ENCODE results near the gene AZIN2.
"Not testable (repeated sequence)": the region's sequence is repeated elsewhere in the genome, so short reads cannot be mapped to it uniquely, and the experiment has no call there.

AZIN2 gene

GRCh38 chr1:33122483-33123178, 41.7 kb downstream of the AZIN2 start:
- no peak for FAIRE-seq
- TF ChIP-seq TAF1 (IDR thresholded peaks at IDR 0.05; ENCODE audit: borderline replicate concordance, low read depth, low read length), result no peak
- DNase-seq (ENCODE audit: insufficient read length), result no peak

GRCh38 chr1:33123266-33123665, 42.3 kb downstream of the AZIN2 start:
- TF ChIP-seq TAF1 (IDR thresholded peaks at IDR 0.05; ENCODE audit: borderline replicate concordance, low read depth, low read length), result no peak
- TF ChIP-seq POLR2A (IDR thresholded peaks at IDR 0.05; ENCODE audit: low read depth, low read length), result no peak
- FAIRE-seq (no peak), DNase-seq (ENCODE audit: insufficient read length) (no peak)

- DNase-seq (ENCODE audit: insufficient read length); FAIRE-seq: not testable (repeated sequence)
Measured at GRCh38 chr1:33124647-33125046, 43.7 kb downstream of the AZIN2 start.

GRCh38 chr1:33126411-33127000, 45.6 kb downstream of the AZIN2 start:
- TF ChIP-seq TAF1 (IDR thresholded peaks at IDR 0.05; ENCODE audit: borderline replicate concordance, low read depth, low read length) (no peak), POLR2AphosphoS5 (IDR thresholded peaks at IDR 0.05; ENCODE audit: low read depth, low read length) (no peak), POLR2A (IDR thresholded peaks at IDR 0.05; ENCODE audit: low read depth, low read length) (no peak)

GRCh38 chr1:33127001-33127823, 46.3 kb downstream of the AZIN2 start:
- peak; percentile 94 for TF ChIP-seq POLR2AphosphoS5 (IDR thresholded peaks at IDR 0.05; ENCODE audit: low read depth, low read length)
- peak; percentile 95 for TF ChIP-seq POLR2A (IDR thresholded peaks at IDR 0.05; ENCODE audit: low read depth, low read length)
- TF ChIP-seq TAF1 (IDR thresholded peaks at IDR 0.05; ENCODE audit: borderline replicate concordance, low read depth, low read length), result peak; percentile 87
- FAIRE-seq (peak; percentile 97), DNase-seq (ENCODE audit: insufficient read length) (peak; percentile 78)

More at GRCh38 chr1:33126411-33127000, 45.6 kb downstream of the AZIN2 start:
- FAIRE-seq (no peak), DNase-seq (ENCODE audit: insufficient read length) (no peak)

- DNase-seq (ENCODE audit: insufficient read length) (no peak), FAIRE-seq (no peak)
- no peak for TF ChIP-seq POLR2A (IDR thresholded peaks at IDR 0.05; ENCODE audit: low read depth, low read length)
- no peak for TF ChIP-seq TAF1 (IDR thresholded peaks at IDR 0.05; ENCODE audit: borderline replicate concordance, low read depth, low read length)
- TF ChIP-seq POLR2AphosphoS5 (IDR thresholded peaks at IDR 0.05; ENCODE audit: low read depth, low read length), result no peak
Measured at GRCh38 chr1:33128781-33129180, 47.8 kb downstream of the AZIN2 start.

- FAIRE-seq, result peak; percentile 70
- no peak for DNase-seq (ENCODE audit: insufficient read length)
- TF ChIP-seq TAF1 (IDR thresholded peaks at IDR 0.05; ENCODE audit: borderline replicate concordance, low read depth, low read length) (no peak), POLR2AphosphoS5 (IDR thresholded peaks at IDR 0.05; ENCODE audit: low read depth, low read length) (no peak), POLR2A (IDR thresholded peaks at IDR 0.05; ENCODE audit: low read depth, low read length) (no peak)
Measured at GRCh38 chr1:33130297-33130696, 49.3 kb downstream of the AZIN2 start.

- FAIRE-seq (peak; percentile 48), DNase-seq (ENCODE audit: insufficient read length) (no peak)
- no peak for TF ChIP-seq POLR2A (IDR thresholded peaks at IDR 0.05; ENCODE audit: low read depth, low read length)
- TF ChIP-seq POLR2AphosphoS5 (IDR thresholded peaks at IDR 0.05; ENCODE audit: low read depth, low read length), result no peak
- no peak for TF ChIP-seq TAF1 (IDR thresholded peaks at IDR 0.05; ENCODE audit: borderline replicate concordance, low read depth, low read length)
Measured at GRCh38 chr1:33131191-33131590, 50.2 kb downstream of the AZIN2 start.

- no peak for DNase-seq (ENCODE audit: insufficient read length)
- no peak for TF ChIP-seq TAF1 (IDR thresholded peaks at IDR 0.05; ENCODE audit: borderline replicate concordance, low read depth, low read length)
- TF ChIP-seq POLR2A (IDR thresholded peaks at IDR 0.05; ENCODE audit: low read depth, low read length), result no peak
- TF ChIP-seq POLR2AphosphoS5 (IDR thresholded peaks at IDR 0.05; ENCODE audit: low read depth, low read length), result no peak
- no peak for FAIRE-seq
Measured at GRCh38 chr1:33132549-33132948, 51.6 kb downstream of the AZIN2 start.

GRCh38 chr1:33133478-33134105, 52.6 kb downstream of the AZIN2 start:
- no peak for TF ChIP-seq POLR2A (IDR thresholded peaks at IDR 0.05; ENCODE audit: low read depth, low read length)
- no peak for TF ChIP-seq POLR2AphosphoS5 (IDR thresholded peaks at IDR 0.05; ENCODE audit: low read depth, low read length)
- no peak for TF ChIP-seq TAF1 (IDR thresholded peaks at IDR 0.05; ENCODE audit: borderline replicate concordance, low read depth, low read length)

GRCh38 chr1:33136041-33136440, 55.1 kb downstream of the AZIN2 start:
- FAIRE-seq; DNase-seq (ENCODE audit: insufficient read length): not testable (repeated sequence)

More at GRCh38 chr1:33133478-33134105, 52.6 kb downstream of the AZIN2 start:
- no peak for DNase-seq (ENCODE audit: insufficient read length)
- no peak for FAIRE-seq

GRCh38 chr1:33137800-33138199, 56.8 kb downstream of the AZIN2 start:
- TF ChIP-seq POLR2AphosphoS5 (IDR thresholded peaks at IDR 0.05; ENCODE audit: low read depth, low read length) (no peak), POLR2A (IDR thresholded peaks at IDR 0.05; ENCODE audit: low read depth, low read length) (no peak), TAF1 (IDR thresholded peaks at IDR 0.05; ENCODE audit: borderline replicate concordance, low read depth, low read length) (no peak)
- FAIRE-seq, result no peak
- no peak for DNase-seq (ENCODE audit: insufficient read length)
